ENCODE results near the gene MPRIP. TPM values are rescaled to one million over a fixed set of nuclear protein-coding genes. Genes with fewer than 3 reads are reported as not detected.

MPRIP gene
- total and polyA plus RNA-seq, 4 donors = 121 to 342 (median 175) TPM

DNA sequence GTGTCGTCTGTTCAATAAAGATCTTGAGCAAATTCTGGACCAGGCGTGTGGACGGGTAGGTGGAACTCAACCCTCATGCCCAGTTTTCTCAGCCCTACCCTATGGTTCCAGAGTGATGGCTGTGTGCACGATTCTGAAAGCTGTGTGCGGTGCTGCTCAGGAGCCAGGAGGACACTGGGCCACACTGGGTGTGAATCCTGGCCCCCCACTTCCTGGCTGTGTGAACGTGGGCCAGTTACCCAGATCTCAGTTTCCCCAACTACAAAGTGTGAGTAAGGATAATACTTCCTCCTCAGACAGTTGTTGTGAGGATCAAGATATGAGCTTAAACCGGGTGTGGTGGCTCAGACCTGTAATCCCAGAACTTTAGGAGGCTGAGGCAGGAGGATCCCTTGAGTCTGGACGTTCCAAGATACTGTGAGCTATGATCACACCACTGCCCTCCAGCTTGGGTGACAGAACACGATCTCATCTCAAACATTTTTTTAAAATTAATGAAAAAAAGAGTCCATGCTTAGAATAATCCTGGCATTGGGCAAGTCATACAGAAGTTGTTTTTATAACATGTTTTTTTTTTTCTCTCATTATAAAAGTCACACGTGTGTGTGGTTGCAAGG, 14.7 kb upstream of the MPRIP start:
- Histone ChIP-seq H3K9me3 (ENCODE audit: control insufficient read depth in 4 of 4, insufficient read depth in 3 of 4, low read length in 3 of 4) (no peaks in the 10 kb centered on the region), H3K4me3 (no peak overlapping the region), H3K9ac (ENCODE audit: insufficient read depth in 1 of 2, low read length in 2 of 2) (no peak overlapping the region), H3K36me3 (ENCODE audit: control insufficient read depth in 4 of 4, insufficient read depth in 4 of 4, low read length in 4 of 4) (no peaks in the 10 kb centered on the region), H3K27ac (ENCODE audit: low read depth in 1 of 2, low read length in 1 of 2) (peak overlapping the region in 1 of 2 donors; percentile 54), H3K4me1 (ENCODE audit: control insufficient read depth in 5 of 5, insufficient read depth in 5 of 5, low read length in 5 of 5) (peaks cover 0 to 54% (median 19%) of the 10 kb centered on the region in 5 donors), H3K27me3 (ENCODE audit: control insufficient read depth in 3 of 3, insufficient read depth in 3 of 3, low read length in 2 of 3) (no peaks in the 10 kb centered on the region)
- 79 to 82% methylated on average over 10 of the region's 10 CpGs for WGBS, 2 donors
- ATAC-seq (ENCODE audit: insufficient read depth, low FRiP score) = no peak
- TF ChIP-seq, protein P1, sequence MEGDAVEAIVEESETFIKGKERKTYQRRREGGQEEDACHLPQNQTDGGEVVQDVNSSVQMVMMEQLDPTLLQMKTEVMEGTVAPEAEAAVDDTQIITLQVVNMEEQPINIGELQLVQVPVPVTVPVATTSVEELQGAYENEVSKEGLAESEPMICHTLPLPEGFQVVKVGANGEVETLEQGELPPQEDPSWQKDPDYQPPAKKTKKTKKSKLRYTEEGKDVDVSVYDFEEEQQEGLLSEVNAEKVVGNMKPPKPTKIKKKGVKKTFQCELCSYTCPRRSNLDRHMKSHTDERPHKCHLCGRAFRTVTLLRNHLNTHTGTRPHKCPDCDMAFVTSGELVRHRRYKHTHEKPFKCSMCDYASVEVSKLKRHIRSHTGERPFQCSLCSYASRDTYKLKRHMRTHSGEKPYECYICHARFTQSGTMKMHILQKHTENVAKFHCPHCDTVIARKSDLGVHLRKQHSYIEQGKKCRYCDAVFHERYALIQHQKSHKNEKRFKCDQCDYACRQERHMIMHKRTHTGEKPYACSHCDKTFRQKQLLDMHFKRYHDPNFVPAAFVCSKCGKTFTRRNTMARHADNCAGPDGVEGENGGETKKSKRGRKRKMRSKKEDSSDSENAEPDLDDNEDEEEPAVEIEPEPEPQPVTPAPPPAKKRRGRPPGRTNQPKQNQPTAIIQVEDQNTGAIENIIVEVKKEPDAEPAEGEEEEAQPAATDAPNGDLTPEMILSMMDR (IDR thresholded peaks at IDR 0.05; ENCODE audit: control extremely low read depth, extremely low read depth) = no peak
- DNase-seq = no peak

DNA sequence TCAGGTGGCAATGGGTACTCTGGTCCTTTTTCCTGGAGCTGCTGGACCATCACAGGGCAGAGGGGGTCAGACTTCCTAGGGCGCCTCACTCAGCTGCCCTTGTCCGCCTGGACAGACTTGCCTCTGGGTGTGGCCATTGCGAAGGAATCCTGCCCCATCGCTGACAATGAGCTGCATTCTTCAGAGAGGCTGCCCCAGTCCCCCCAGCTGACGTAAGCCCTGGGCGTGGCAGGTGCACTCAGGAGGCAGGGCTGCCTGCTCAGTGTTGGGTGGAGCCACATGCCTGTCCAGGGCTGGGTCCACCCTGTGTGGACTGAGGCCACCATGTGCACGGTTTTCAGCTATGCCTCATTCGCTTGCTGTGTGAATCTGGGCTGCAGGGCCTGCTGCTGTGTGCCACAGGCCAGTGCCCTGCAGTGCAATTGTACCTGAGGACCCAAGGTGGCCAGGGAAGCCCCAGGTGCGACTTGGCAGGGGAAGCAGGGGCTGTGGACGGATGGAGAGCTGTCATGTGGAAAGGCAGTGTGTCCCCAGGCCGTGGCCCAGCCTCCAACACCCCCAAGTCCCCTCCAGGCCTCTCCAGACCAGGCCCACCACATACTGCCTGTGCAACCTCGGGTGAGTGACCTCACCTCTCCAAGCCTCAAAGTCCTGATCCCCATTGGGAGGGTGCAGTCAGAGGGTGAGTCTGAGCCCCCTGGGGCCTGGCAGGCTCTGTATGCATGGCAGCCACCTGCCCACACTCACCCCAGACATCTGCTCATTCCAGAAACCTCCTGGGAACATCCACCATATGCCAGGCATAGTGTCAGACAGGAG, 14.0 kb upstream of the MPRIP start:
- H3K27ac ChIP-seq (ENCODE audit: low read depth in 1 of 2, low read length in 1 of 2) = peak overlapping the region in 1 of 2 donors; percentile 71
- peak; percentile 85 for ATAC-seq (ENCODE audit: insufficient read depth, low FRiP score)
- H3K4me1 ChIP-seq (ENCODE audit: control insufficient read depth in 5 of 5, insufficient read depth in 5 of 5, low read length in 5 of 5) = peaks cover 0 to 56% (median 20%) of the 10 kb centered on the region in 5 donors
- H3K4me3 ChIP-seq = no peak overlapping the region
- H3K36me3 ChIP-seq (ENCODE audit: control insufficient read depth in 4 of 4, insufficient read depth in 4 of 4, low read length in 4 of 4) = no peaks in the 10 kb centered on the region
- 62 to 75% methylated on average over 12 of the region's 12 CpGs for WGBS, 2 donors
- no peaks in the 10 kb centered on the region for H3K27me3 ChIP-seq (ENCODE audit: control insufficient read depth in 3 of 3, insufficient read depth in 3 of 3, low read length in 2 of 3)
- peak in 2 of 3 donors; percentile 59 to 60 for DNase-seq
- TF ChIP-seq, protein P1 (IDR thresholded peaks at IDR 0.05; ENCODE audit: control extremely low read depth, extremely low read depth) = no peak
- no peak overlapping the region for H3K9ac ChIP-seq (ENCODE audit: insufficient read depth in 1 of 2, low read length in 2 of 2)
- H3K9me3 ChIP-seq (ENCODE audit: control insufficient read depth in 4 of 4, insufficient read depth in 3 of 4, low read length in 3 of 4) = no peaks in the 10 kb centered on the region

DNA sequence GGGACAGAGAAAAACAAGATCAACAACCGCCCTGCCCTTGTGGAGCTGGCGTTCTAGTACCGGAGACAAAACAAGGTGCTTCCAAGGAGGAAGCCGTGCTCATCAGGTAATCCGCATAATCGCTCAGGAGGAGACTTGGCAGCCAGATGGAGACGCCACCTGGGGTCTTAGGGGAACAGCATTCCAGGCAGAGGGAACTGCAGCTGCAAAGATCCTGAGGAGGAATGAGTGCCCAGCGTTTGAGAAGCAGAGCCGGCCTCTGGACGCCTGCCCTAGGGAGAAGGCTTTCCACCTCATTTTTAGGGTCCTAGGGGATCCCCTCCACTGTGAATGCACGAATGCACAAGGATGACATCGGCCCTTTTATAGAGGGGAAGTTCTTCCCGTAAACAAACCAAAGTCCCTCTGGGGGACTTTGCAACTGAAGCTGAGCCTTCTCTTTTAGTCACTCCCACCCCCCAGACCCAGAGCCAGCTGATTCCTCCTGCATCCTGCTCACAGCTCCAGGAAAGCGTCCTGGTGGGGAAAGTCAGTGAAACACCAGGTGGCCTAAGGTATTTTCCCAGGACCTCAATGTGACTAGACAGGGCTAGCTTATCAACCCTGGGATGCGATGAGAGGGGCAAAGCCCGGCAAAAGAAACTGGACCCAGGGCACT, 13.2 kb upstream of the MPRIP start:
- ATAC-seq (ENCODE audit: insufficient read depth, low FRiP score) = no peak

More for the DNA sequence above, 13.2 kb upstream of the MPRIP start:
- H3K27ac ChIP-seq (ENCODE audit: low read depth in 1 of 2, low read length in 1 of 2) = peak overlapping the region in 1 of 2 donors; percentile 71
- 77 to 81% methylated on average over 16 of the region's 16 CpGs for WGBS, 2 donors
- no peaks in the 10 kb centered on the region for H3K27me3 ChIP-seq (ENCODE audit: control insufficient read depth in 3 of 3, insufficient read depth in 3 of 3, low read length in 2 of 3)
- TF ChIP-seq, protein P1 (IDR thresholded peaks at IDR 0.05; ENCODE audit: control extremely low read depth, extremely low read depth) = no peak
- H3K9ac ChIP-seq (ENCODE audit: insufficient read depth in 1 of 2, low read length in 2 of 2) = no peak overlapping the region
- H3K4me1 ChIP-seq (ENCODE audit: control insufficient read depth in 5 of 5, insufficient read depth in 5 of 5, low read length in 5 of 5) = peaks cover 0 to 62% (median 20%) of the 10 kb centered on the region in 5 donors
- no peak overlapping the region for H3K4me3 ChIP-seq
- no peaks in the 10 kb centered on the region for H3K9me3 ChIP-seq (ENCODE audit: control insufficient read depth in 4 of 4, insufficient read depth in 3 of 4, low read length in 3 of 4)
- no peak for DNase-seq
- H3K36me3 ChIP-seq (ENCODE audit: control insufficient read depth in 4 of 4, insufficient read depth in 4 of 4, low read length in 4 of 4) = no peaks in the 10 kb centered on the region

All from lung (tissue), 12 donors.